Stimulated activated naive CD8-positive, alpha-beta T cell treated with anti-CD3 and anti-CD28 coated beads, Interleukin-15, Interleukin-2, amounts not matched to agents 100 ng/mL and 50 ng/mL, for 24 hours (primary cell): ENCODE data around the gene PM20D1.

Experiments
- H3K27ac Mint-ChIP-seq: one replicate; pipeline ENCODE4 v1.8.0; 2021; ENCODE audit warnings: mild to moderate bottlenecking, mixed read lengths
- H3K27me3 Mint-ChIP-seq: one replicate; pipeline ENCODE4 v1.8.0; 2021; ENCODE audit warnings: mixed read lengths
- H3K36me3 Mint-ChIP-seq: one replicate; pipeline ENCODE4 v1.8.0; 2021; ENCODE audit warnings: low read depth, mixed read lengths
- H3K4me1 Mint-ChIP-seq: one replicate; pipeline ENCODE4 v1.8.0; 2021; ENCODE audit warnings: low read depth, mixed read lengths
- H3K4me3 Mint-ChIP-seq: one replicate; pipeline ENCODE4 v1.8.0; 2021; ENCODE audit warnings: mild to moderate bottlenecking, mixed read lengths
- H3K9me3 Mint-ChIP-seq: one replicate; pipeline ENCODE4 v1.8.0; 2021; ENCODE audit warnings: mixed read lengths

PM20D1 gene

DNA sequence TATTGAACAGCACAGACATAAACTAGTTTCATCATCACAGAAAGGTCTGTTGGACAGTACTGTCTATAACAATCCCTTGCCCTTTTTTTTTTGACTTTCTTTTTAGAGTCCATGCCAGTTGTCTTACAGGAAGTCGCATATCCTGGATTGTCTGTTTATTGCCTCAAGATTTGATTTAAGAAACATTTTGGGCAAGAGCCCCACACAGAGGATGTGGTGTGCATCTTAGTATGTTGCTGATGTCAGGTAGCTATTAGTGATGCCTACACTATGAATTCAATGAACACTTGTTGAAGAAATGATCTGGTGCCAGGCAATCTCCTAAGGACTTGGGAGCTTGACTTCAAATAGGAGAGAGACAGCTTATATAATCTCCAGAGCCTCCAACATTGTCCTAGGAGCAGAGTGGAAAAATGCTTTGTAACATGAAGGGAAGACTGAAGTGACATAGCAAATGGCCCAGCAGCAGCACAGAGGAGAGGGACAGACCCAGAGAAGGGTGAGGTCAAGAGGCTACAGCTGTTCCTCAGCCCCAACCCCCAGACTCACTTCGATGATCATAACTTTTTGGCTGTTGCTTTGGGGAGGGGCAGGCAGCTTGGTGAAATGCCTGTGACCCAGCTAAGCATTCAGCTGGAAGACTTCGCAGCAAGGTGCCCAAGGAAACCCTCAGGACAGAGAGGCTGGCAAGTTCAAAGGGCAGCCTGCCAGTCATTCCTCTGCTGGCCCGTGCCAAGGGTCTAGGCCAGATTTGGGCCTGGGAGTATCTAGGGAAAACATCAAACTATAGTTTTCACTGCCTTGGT lies 67.1 kb downstream of the PM20D1 start:
- Mint-ChIP-seq H3K36me3 (no peaks in the 10 kb centered on the region), H3K4me3 (no peak overlapping the region), H3K9me3 (no peaks in the 10 kb centered on the region), H3K27me3 (no peaks in the 10 kb centered on the region), H3K4me1 (peaks cover 8% of the 10 kb centered on the region), H3K27ac (no peak overlapping the region)

DNA sequence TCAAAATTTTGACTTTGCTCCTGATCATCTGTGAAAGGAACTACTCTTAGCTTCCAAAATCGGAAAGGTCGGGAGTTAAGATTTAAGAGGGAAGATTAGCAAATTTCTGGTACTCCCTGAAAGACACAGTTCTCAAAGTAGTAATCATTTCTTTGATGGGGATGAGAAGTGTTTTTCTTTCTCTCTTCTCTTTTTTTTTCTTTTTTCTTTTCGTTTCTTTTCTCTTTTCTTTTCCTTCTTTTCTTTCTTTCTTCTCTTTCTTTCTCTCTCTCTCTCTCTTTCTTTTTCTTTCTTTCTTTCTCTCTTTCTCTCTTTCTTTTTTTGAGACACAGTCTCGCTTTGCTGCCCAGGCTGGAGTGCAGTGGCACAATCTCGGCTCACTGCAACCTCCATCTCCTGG lies 69.6 kb downstream of the PM20D1 start:
- Mint-ChIP-seq H3K27me3 (no peaks in the 10 kb centered on the region), H3K4me3 (no peak overlapping the region), H3K4me1 (peaks cover 21% of the 10 kb centered on the region), H3K36me3 (no peaks in the 10 kb centered on the region), H3K9me3 (no peaks in the 10 kb centered on the region), H3K27ac (peak overlapping the region; percentile 45)
